Muscle layer of duodenum (tissue), 2 donors: ENCODE data around the gene COL27A1.

Experiments used
- H3K27ac ChIP-seq: one replicate; pipeline ENCODE4 v1.7.0; 2013; ENCODE audit warnings: mild to moderate bottlenecking, low read length
- H3K27me3 ChIP-seq: one replicate; pipeline ENCODE4 v1.7.0; 2013; ENCODE audit warnings: low read depth, mild to moderate bottlenecking, control low read depth, low read length
- H3K36me3 ChIP-seq, 2 donors: one replicate each; pipeline ENCODE4 v1.7.0; 2013; ENCODE audit warnings: low read length in 2 of 2, control low read depth in 1 of 2, mild to moderate bottlenecking in 1 of 2; ENCODE audit not compliant: insufficient read depth in 2 of 2, control insufficient read depth in 1 of 2
- H3K4me1 ChIP-seq, 2 donors: one replicate each; pipeline ENCODE4 v1.7.0; 2013; ENCODE audit warnings: low read length in 2 of 2, mild to moderate bottlenecking in 2 of 2, control low read depth in 1 of 2, moderate library complexity in 1 of 2; ENCODE audit not compliant: insufficient read depth in 2 of 2, control insufficient read depth in 1 of 2
- H3K4me3 ChIP-seq, 2 donors: one replicate each; pipeline ENCODE4 v1.7.0; 2013; ENCODE audit warnings: low read length in 2 of 2, low read depth in 1 of 2, mild to moderate bottlenecking in 1 of 2
- H3K9me3 ChIP-seq, 2 donors: one replicate each; pipeline ENCODE4 v1.7.0; 2013; ENCODE audit warnings: low read length in 2 of 2, control low read depth in 1 of 2, mild to moderate bottlenecking in 1 of 2; ENCODE audit not compliant: control insufficient read depth in 1 of 2
- donor health status: healthy.

Gene COL27A1

GRCh38 chr9:114284316-114285060, 129.2 kb downstream of the COL27A1 start:
- no peak overlapping the region for H3K4me3 ChIP-seq
- H3K27ac ChIP-seq: no peak overlapping the region
- peaks cover 0 to 9% of the 10 kb centered on the region in 2 donors for H3K36me3 ChIP-seq
- H3K9me3 ChIP-seq: no peaks in the 10 kb centered on the region
- H3K4me1 ChIP-seq: no peaks in the 10 kb centered on the region
- no peaks in the 10 kb centered on the region for H3K27me3 ChIP-seq

- H3K27me3 ChIP-seq: no peaks in the 10 kb centered on the region
- H3K36me3 ChIP-seq: peaks cover 0 to 9% of the 10 kb centered on the region in 2 donors
- no peak overlapping the region for H3K27ac ChIP-seq
- H3K9me3 ChIP-seq: no peaks in the 10 kb centered on the region
- no peak overlapping the region for H3K4me3 ChIP-seq
- H3K4me1 ChIP-seq: no peaks in the 10 kb centered on the region
Observed at GRCh38 chr9:114285166-114285867, 130.0 kb downstream of the COL27A1 start.

- Histone ChIP-seq H3K36me3 (peaks cover 0 to 9% of the 10 kb centered on the region in 2 donors), H3K27ac (no peak overlapping the region), H3K27me3 (no peaks in the 10 kb centered on the region), H3K4me1 (no peaks in the 10 kb centered on the region), H3K9me3 (no peaks in the 10 kb centered on the region), H3K4me3 (no peak overlapping the region)
Observed at GRCh38 chr9:114286146-114286679, 130.9 kb downstream of the COL27A1 start.

- Histone ChIP-seq H3K27me3 (no peaks in the 10 kb centered on the region), H3K36me3 (peaks cover 0 to 10% of the 10 kb centered on the region in 2 donors), H3K4me1 (no peaks in the 10 kb centered on the region), H3K9me3 (no peaks in the 10 kb centered on the region), H3K4me3 (no peak overlapping the region), H3K27ac (no peak overlapping the region)
Observed at GRCh38 chr9:114287001-114287762, 131.8 kb downstream of the COL27A1 start.

- Histone ChIP-seq H3K4me1 (no peaks in the 10 kb centered on the region), H3K9me3 (no peaks in the 10 kb centered on the region), H3K36me3 (peaks cover 0 to 10% of the 10 kb centered on the region in 2 donors), H3K27me3 (no peaks in the 10 kb centered on the region), H3K27ac (no peak overlapping the region), H3K4me3 (no peak overlapping the region)
Observed at GRCh38 chr9:114287763-114288192, 132.4 kb downstream of the COL27A1 start.

GRCh38 chr9:114288193-114289091, 133.1 kb downstream of the COL27A1 start:
- Histone ChIP-seq H3K9me3 (no peaks in the 10 kb centered on the region), H3K27ac (no peak overlapping the region), H3K4me3 (no peak overlapping the region), H3K36me3 (peaks cover 0 to 10% of the 10 kb centered on the region in 2 donors), H3K27me3 (no peaks in the 10 kb centered on the region), H3K4me1 (no peaks in the 10 kb centered on the region)

GRCh38 chr9:114289106-114289505, 133.8 kb downstream of the COL27A1 start:
- H3K27me3 ChIP-seq: no peaks in the 10 kb centered on the region
- H3K9me3 ChIP-seq: no peaks in the 10 kb centered on the region
- H3K27ac ChIP-seq: no peak overlapping the region
- H3K4me3 ChIP-seq: no peak overlapping the region
- H3K36me3 ChIP-seq: peaks cover 0 to 10% of the 10 kb centered on the region in 2 donors
- no peaks in the 10 kb centered on the region for H3K4me1 ChIP-seq

- peaks cover 0 to 15% of the 10 kb centered on the region in 2 donors for H3K36me3 ChIP-seq
- H3K9me3 ChIP-seq: peaks cover 2 to 5% of the 10 kb centered on the region in 2 donors
- no peak overlapping the region for H3K27ac ChIP-seq
- no peaks in the 10 kb centered on the region for H3K4me1 ChIP-seq
- no peaks in the 10 kb centered on the region for H3K27me3 ChIP-seq
- H3K4me3 ChIP-seq: no peak overlapping the region
Observed at GRCh38 chr9:114289571-114290481, 134.5 kb downstream of the COL27A1 start.

GRCh38 chr9:114290561-114290986, 135.2 kb downstream of the COL27A1 start:
- Histone ChIP-seq H3K27ac (no peak overlapping the region), H3K9me3 (peaks cover 6 to 8% of the 10 kb centered on the region in 2 donors), H3K36me3 (peaks cover 0 to 17% of the 10 kb centered on the region in 2 donors), H3K27me3 (no peaks in the 10 kb centered on the region), H3K4me1 (no peaks in the 10 kb centered on the region), H3K4me3 (no peak overlapping the region)

GRCh38 chr9:114291064-114291474, 135.7 kb downstream of the COL27A1 start:
- Histone ChIP-seq H3K27ac (no peak overlapping the region), H3K27me3 (no peaks in the 10 kb centered on the region), H3K36me3 (peaks cover 0 to 20% of the 10 kb centered on the region in 2 donors), H3K4me3 (no peak overlapping the region), H3K9me3 (peaks cover 6 to 8% of the 10 kb centered on the region in 2 donors), H3K4me1 (no peaks in the 10 kb centered on the region)
